ENCODE data around the gene UGT1A7.

The UGT1A7 gene

GRCh38 chr2:233789554-233789953 lies 107.9 kb downstream of the UGT1A7 start:
- in situ Hi-C loops (cut with HindIII; ENCODE audit: low pct_ligation_motif_present, low sequenced_read_pairs) = no loop called here
- Histone ChIP-seq H3K4me3 (ENCODE audit: low read depth, low read length) (no peak overlapping the region), H3K27me3 (replicated peaks) (no peaks in the 10 kb centered on the region), H3K36me3 (replicated peaks) (no peaks in the 10 kb centered on the region), H3K27ac (no peak overlapping the region)
- DNase-seq = no peak
- no peak for TF ChIP-seq CTCF (IDR thresholded peaks at IDR 0.05; ENCODE audit: low read depth, low read length, missing control alignments)

GRCh38 chr2:233791151-233791882 lies 109.6 kb downstream of the UGT1A7 start:
- in situ Hi-C loops (cut with HindIII; ENCODE audit: low pct_ligation_motif_present, low sequenced_read_pairs) = no loop called here
- Histone ChIP-seq H3K4me3 (ENCODE audit: low read depth, low read length) (no peak overlapping the region), H3K27me3 (replicated peaks) (no peaks in the 10 kb centered on the region), H3K27ac (no peak overlapping the region), H3K36me3 (replicated peaks) (no peaks in the 10 kb centered on the region)
- no peak for TF ChIP-seq CTCF (IDR thresholded peaks at IDR 0.05; ENCODE audit: low read depth, low read length, missing control alignments)
- DNase-seq = no peak

DNA sequence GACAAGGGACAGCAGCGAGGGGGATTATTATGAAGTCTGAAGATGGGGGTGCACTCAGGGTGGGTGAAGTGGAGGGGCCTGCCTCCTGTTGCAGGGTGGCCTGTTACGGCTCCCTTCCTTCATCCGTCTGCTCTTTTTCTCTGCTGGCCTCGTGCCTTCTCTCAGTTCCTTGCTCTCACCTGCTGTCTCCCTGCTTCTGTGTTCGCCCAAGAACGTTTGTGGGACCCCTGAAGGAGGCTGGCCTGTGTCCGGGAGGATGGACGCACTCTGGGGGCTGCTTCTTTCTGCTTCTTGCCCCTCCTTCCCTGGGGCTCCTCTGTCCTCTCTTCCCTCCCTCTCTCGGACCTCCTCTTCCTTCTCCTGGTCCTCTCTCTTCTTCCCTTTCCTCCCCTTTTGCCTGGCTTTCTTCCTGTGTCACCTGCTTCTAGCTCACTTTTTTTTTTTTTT lies 110.2 kb downstream of the UGT1A7 start:
- Histone ChIP-seq H3K27ac (no peak overlapping the region), H3K36me3 (replicated peaks) (no peaks in the 10 kb centered on the region), H3K27me3 (replicated peaks) (no peaks in the 10 kb centered on the region), H3K4me3 (ENCODE audit: low read depth, low read length) (no peak overlapping the region)
- in situ Hi-C loops (cut with HindIII; ENCODE audit: low pct_ligation_motif_present, low sequenced_read_pairs) = no loop called here
- DNase-seq = no peak
- no peak for TF ChIP-seq CTCF (IDR thresholded peaks at IDR 0.05; ENCODE audit: low read depth, low read length, missing control alignments)

DNA sequence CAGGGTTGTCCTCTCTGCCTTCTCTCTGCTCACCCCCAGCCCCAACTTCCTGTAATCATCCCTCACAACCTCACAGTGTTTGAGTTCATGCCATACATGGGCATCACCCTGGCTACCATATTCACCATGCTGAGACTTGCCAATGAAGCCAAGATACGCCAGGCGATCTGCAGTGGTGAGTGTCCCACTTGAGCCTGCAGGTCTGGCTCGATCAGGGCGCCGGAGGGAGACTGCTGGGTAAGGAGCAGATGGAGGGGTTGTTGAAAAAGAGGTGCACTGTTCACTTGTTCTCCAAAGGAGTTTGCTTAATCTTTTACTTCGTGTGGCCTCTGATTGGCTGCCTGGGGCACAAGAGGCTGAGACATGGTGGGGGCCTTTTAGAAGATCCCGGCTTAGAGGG lies 111.0 kb downstream of the UGT1A7 start:
- in situ Hi-C loops (cut with HindIII; ENCODE audit: low pct_ligation_motif_present, low sequenced_read_pairs) = no loop called here
- Histone ChIP-seq H3K36me3 (replicated peaks) (no peaks in the 10 kb centered on the region), H3K27ac (no peak overlapping the region), H3K27me3 (replicated peaks) (no peaks in the 10 kb centered on the region), H3K4me3 (ENCODE audit: low read depth, low read length) (no peak overlapping the region)
- no peak for DNase-seq
- TF ChIP-seq CTCF (IDR thresholded peaks at IDR 0.05; ENCODE audit: low read depth, low read length, missing control alignments) = no peak

DNA sequence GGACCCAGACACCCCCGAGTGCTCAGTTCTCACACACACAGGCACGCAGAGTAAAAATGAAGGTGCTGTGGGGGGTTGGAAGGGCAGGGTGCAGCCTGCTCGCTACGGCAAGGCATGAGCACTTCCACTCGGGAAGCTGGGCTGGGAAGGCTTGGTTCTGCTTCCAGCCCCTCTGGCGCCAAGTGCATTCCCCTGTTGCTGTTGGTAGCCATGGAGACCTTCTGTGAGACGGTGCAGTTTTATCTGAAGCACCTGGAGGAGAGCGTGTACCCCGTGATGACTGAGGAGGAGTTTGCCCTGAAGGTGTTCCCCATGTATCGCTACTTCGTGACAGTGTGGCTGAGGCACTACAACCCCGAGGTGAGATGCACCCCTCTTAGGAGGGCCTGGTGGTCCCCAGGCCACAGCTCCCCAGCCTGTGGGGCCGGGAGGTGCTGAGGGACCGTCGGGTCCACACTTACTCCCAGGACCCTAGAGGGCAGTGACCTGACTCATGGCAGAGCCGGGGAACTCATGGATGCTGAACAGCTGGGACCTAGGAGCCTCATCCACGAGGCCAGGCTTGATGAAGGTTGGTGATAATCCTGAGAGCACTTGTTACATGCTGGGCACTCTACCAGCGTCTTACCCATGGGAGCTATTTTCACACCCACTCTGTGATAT lies 111.9 kb downstream of the UGT1A7 start:
- TF ChIP-seq CTCF (IDR thresholded peaks at IDR 0.05; ENCODE audit: low read depth, low read length, missing control alignments) = no peak
- in situ Hi-C loops (cut with HindIII; ENCODE audit: low pct_ligation_motif_present, low sequenced_read_pairs) = no loop called here

More for the DNA sequence above, 111.9 kb downstream of the UGT1A7 start:
- no peaks in the 10 kb centered on the region for H3K27me3 ChIP-seq (replicated peaks)
- no peak overlapping the region for H3K27ac ChIP-seq
- H3K36me3 ChIP-seq (replicated peaks) = no peaks in the 10 kb centered on the region
- no peak for DNase-seq
- H3K4me3 ChIP-seq (ENCODE audit: low read depth, low read length) = no peak overlapping the region
